ENCODE data around the gene SHROOM3. TPM values are rescaled to one million over a fixed set of nuclear protein-coding genes. Genes with fewer than 3 reads are reported as not detected.
A peak's percentile ranks its signal among the peaks of the same experiment; 100 is the strongest.

Gene SHROOM3
- polyA plus RNA-seq, 2 of the 4 experiments (the other 2 are of a cell fraction), result 2.8 to 5.1 TPM

GRCh38 chr4:76624931-76625715 lies 190.1 kb downstream of the SHROOM3 start:
- 95% methylated on average over 3 of the region's 3 CpGs for WGBS (ENCODE audit: missing lambda C conversion rate)
- ChIA-PET CTCF (no interaction called here), POLR2A (no interaction called here)
- Histone ChIP-seq H3K9me3 (no peaks in the 10 kb centered on the region), H3K4me2 (no peak overlapping the region), H3K27ac (no peak overlapping the region), H3K4me3 (no peak overlapping the region), H3K4me1 (peaks cover 17% of the 10 kb centered on the region)
- DNase-seq (ENCODE audit: low read depth in 1 of 2, low spot score in 1 of 2) (no peak), ATAC-seq (no peak), FAIRE-seq (no peak)
- TF ChIP-seq CBX2 (IDR thresholded peaks at IDR 0.05; ENCODE audit: borderline replicate concordance, low read depth), result no peak
- TF ChIP-seq HOXA7 (CRISPR knock-in tag; IDR thresholded peaks at IDR 0.05), result no peak
- no peak for TF ChIP-seq ZC3H11A (IDR thresholded peaks at IDR 0.05)
- TF ChIP-seq FOSL2 (IDR thresholded peaks at IDR 0.05), result no peak
- TF ChIP-seq FOSL2 (CRISPR knock-in tag; IDR thresholded peaks at IDR 0.05), result no peak
- TF ChIP-seq MAFK (IDR thresholded peaks at IDR 0.05; ENCODE audit: partially characterized antibody), result no peak

DNA sequence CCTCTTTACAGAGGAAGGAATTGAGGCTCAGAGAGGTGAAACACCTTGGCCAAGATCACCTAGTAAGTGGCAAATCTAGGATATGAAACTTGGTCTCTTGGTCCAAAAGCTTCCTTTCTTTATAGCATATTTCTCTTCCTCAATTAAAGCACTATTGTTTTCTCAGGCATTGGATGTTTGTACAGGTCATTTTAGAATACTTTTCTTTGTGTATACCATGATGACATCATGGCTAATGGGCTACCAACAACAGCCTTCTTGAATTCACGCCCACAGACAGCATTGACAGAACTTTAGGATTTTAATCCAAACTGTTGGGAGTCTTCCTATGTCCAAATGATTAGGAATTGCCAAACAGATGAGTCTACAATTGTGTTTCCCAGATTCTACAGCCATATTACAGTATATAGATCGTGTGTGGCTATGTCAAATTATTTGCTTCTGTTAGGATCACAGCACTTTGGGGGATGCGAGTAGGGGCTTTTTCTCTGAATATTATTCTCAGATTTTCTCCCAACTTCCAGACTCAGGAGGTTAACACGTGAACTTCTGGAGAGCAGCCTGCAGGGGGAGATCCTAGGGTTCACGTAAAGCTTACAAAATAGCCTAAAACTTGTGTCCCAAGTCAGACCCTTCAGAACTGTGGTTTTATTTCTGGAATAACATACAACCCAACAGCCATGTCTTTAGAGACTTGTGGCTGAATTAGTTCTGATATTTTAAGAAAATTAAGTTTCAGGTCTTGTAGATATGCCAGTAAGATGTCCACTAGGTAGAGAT lies 191.8 kb downstream of the SHROOM3 start:
- no peak for FAIRE-seq
- H3K4me2 ChIP-seq, result no peak overlapping the region
- H3K4me1 ChIP-seq, result peaks cover 17% of the 10 kb centered on the region
- H3K9me3 ChIP-seq, result no peaks in the 10 kb centered on the region
- DNase-seq (ENCODE audit: low read depth in 1 of 2, low spot score in 1 of 2), result peak; percentile 20 to 34
- WGBS (ENCODE audit: missing lambda C conversion rate), result 34% methylated on average over 5 of the region's 5 CpGs
- ATAC-seq, result peak in 1 of 2 experiments; percentile 59; a peak in 2 of 6 replicates
- TF ChIP-seq RAD21 (conservative IDR thresholded peaks at IDR 0.05 in 1 of 2, IDR thresholded peaks at IDR 0.05 in 1 of 2) (peak; percentile 25 to 35; a peak in 3 of 5 replicates), RCOR1 (IDR thresholded peaks at IDR 0.05; ENCODE audit: low read depth, low read length) (no peak)
- ChIA-PET POLR2A (no interaction called here), CTCF (interaction anchor here (0.7 to 1.0 kb wide), 3 partner anchors 32 to 85 kb away, joined by 3 read pairs; no protein-coding TSS in a partner anchor)
- H3K4me3 ChIP-seq, result no peak overlapping the region
- no peak overlapping the region for H3K27ac ChIP-seq

- WGBS (ENCODE audit: missing lambda C conversion rate), result 55% methylated on average over 1 of the region's 1 CpG
- TF ChIP-seq CHD2 (IDR thresholded peaks at IDR 0.05; ENCODE audit: low read length, partially characterized antibody) (no peak), TFCP2L1 (CRISPR knock-in tag; IDR thresholded peaks at IDR 0.05) (no peak), POLR2AphosphoS2 (conservative IDR thresholded peaks at IDR 0.05; ENCODE audit: low read length) (no peak), FOSL2 (IDR thresholded peaks at IDR 0.05) (no peak), FOSL2 (CRISPR knock-in tag; IDR thresholded peaks at IDR 0.05) (no peak), KDM1A (IDR thresholded peaks at IDR 0.05; ENCODE audit: low read depth) (no peak), HEYL (CRISPR knock-in tag; IDR thresholded peaks at IDR 0.05) (no peak), JUN (IDR thresholded peaks at IDR 0.05) (no peak), HMGXB4 (CRISPR knock-in tag; IDR thresholded peaks at IDR 0.05; ENCODE audit: borderline replicate concordance) (no peak), EHF (CRISPR knock-in tag; IDR thresholded peaks at IDR 0.05) (no peak), GATA3 (IDR thresholded peaks at IDR 0.05; ENCODE audit: borderline replicate concordance) (no peak), CHD4 (IDR thresholded peaks at IDR 0.05; ENCODE audit: borderline replicate concordance) (no peak), POLR2A (IDR thresholded peaks at IDR 0.05; ENCODE audit: low read length) (no peak), KDM5A (IDR thresholded peaks at IDR 0.05) (no peak)
- TF ChIP-seq, protein P1, sequence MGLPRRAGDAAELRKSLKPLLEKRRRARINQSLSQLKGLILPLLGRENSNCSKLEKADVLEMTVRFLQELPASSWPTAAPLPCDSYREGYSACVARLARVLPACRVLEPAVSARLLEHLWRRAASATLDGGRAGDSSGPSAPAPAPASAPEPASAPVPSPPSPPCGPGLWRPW (IDR thresholded peaks at IDR 0.05), result no peak
- TF ChIP-seq, protein P2, sequence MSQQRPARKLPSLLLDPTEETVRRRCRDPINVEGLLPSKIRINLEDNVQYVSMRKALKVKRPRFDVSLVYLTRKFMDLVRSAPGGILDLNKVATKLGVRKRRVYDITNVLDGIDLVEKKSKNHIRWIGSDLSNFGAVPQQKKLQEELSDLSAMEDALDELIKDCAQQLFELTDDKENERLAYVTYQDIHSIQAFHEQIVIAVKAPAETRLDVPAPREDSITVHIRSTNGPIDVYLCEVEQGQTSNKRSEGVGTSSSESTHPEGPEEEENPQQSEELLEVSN (IDR thresholded peaks at IDR 0.05; ENCODE audit: borderline replicate concordance, low read depth), result no peak
- TF ChIP-seq, protein P3, sequence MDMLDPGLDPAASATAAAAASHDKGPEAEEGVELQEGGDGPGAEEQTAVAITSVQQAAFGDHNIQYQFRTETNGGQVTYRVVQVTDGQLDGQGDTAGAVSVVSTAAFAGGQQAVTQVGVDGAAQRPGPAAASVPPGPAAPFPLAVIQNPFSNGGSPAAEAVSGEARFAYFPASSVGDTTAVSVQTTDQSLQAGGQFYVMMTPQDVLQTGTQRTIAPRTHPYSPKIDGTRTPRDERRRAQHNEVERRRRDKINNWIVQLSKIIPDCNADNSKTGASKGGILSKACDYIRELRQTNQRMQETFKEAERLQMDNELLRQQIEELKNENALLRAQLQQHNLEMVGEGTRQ (IDR thresholded peaks at IDR 0.05), result no peak
- no peaks in the 10 kb centered on the region for H3K9me3 ChIP-seq
- no peak overlapping the region for H3K4me3 ChIP-seq
- ATAC-seq, result no peak
- peaks cover 4% of the 10 kb centered on the region; the same call in 2 of the 3 replicates for H3K4me1 ChIP-seq
- H3K27ac ChIP-seq, result no peak overlapping the region
- ChIA-PET CTCF (interaction anchor here (0.6 kb wide), 1 partner anchor 210 kb away, joined by 5 read pairs; no protein-coding TSS in a partner anchor), POLR2A (no interaction called here)
- FAIRE-seq, result no peak
- DNase-seq (ENCODE audit: low read depth in 1 of 2, low spot score in 1 of 2), result no peak
- H3K4me2 ChIP-seq, result no peak overlapping the region
These were observed 193.2 kb downstream of the SHROOM3 start for GRCh38 chr4:76628251-76628650.
